K562 (cell line): ENCODE results near the gene TDRKH. TPM values are rescaled to one million over a fixed set of nuclear protein-coding genes. Genes with fewer than 3 reads are reported as not detected.

Experiments
- C11orf30 ChIP-seq: fragments of 450-650 bp; IDR thresholded peaks from 2 replicates; pipeline ENCODE4 v1.6.1; 2016; ENCODE audit warnings: low read depth, mild to moderate bottlenecking
- CBFA2T3 ChIP-seq: fragments of 450-650 bp; IDR thresholded peaks from 2 replicates; pipeline ENCODE4 v1.6.1; 2017
- FOSL1 ChIP-seq: fragments of 200-800 bp; sonication (Bioruptor generic); conservative IDR thresholded peaks from 2 replicates; pipeline ENCODE4 v1.6.1; 2016; ENCODE audit warnings: missing genetic modification characterization, missing compliant biosample characterization
- KDM1A ChIP-seq, 2 experiments: fragments of 450-650 bp; IDR thresholded peaks; 2 replicates each; pipeline ENCODE4 v1.6.1; 2016; ENCODE audit warnings: mild to moderate bottlenecking in 2 of 2
- MAFF ChIP-seq: IDR thresholded peaks from 2 replicates; pipeline ENCODE4 v1.6.1; 2012; ENCODE audit warnings: low read length, improper control_type of control experiment
- MCM2 ChIP-seq: fragments of 450-650 bp; IDR thresholded peaks from 2 replicates; pipeline ENCODE4 v1.6.1; 2017; ENCODE audit warnings: low read depth, mild to moderate bottlenecking
- MEF2A ChIP-seq: IDR thresholded peaks from 2 replicates; pipeline ENCODE4 v1.6.1; 2011; ENCODE audit warnings: low read depth, mild to moderate bottlenecking, low read length, moderate library complexity; ENCODE audit not compliant: control insufficient read depth
- MYC ChIP-seq, 2 experiments: fragments of 250-450 bp in 1 of 2; sonication (Bioruptor Pico) in 1 of 2; IDR thresholded peaks; 2 replicates each; pipeline versions ENCODE4 v1.5.1 to v1.6.1; 2012 to 2021; ENCODE audit warnings: low read depth in 2 of 2, borderline replicate concordance in 1 of 2, improper control_type of control experiment in 1 of 2, low read length in 1 of 2, mild to moderate bottlenecking in 1 of 2, moderate library complexity in 1 of 2
- NR2C2 ChIP-seq, 2 experiments: fragments of 200-800 bp in 1 of 2; sonication (Bioruptor generic) in 1 of 2; sonication (generic) in 1 of 2; formaldehyde crosslinking in 1 of 2; IDR thresholded peaks; 2 replicates each; pipeline versions ENCODE4 v1.6.1 to v1.8.0; 2016 to 2022; ENCODE audit warnings: mild to moderate bottlenecking in 1 of 2, missing compliant biosample characterization in 1 of 2, missing genetic modification characterization in 1 of 2, missing genetic modification reagents in 1 of 2
- PRMT5 ChIP-seq: sonication (generic); formaldehyde crosslinking; IDR thresholded peaks from 2 replicates; pipeline ENCODE4 v1.5.0; 2020; ENCODE audit warnings: missing genetic modification reagents
- RCOR1 ChIP-seq, 2 experiments: IDR thresholded peaks; 2 replicates each; pipeline ENCODE4 v1.6.1; 2012; ENCODE audit warnings: low read depth in 2 of 2, low read length in 2 of 2, borderline replicate concordance in 1 of 2, improper control_type of control experiment in 1 of 2
- SFPQ ChIP-seq: fragments of 200-400 bp; formaldehyde crosslinking; IDR thresholded peaks from 2 replicates; pipeline ENCODE4 v1.6.1; 2017; ENCODE audit warnings: mild to moderate bottlenecking, low read depth, low read length, moderate library complexity
- SMAD4 ChIP-seq: fragments of 250-450 bp; sonication (Bioruptor Pico); conservative IDR thresholded peaks from 2 replicates; pipeline ENCODE4 v1.8.0; 2021; ENCODE audit warnings: inconsistent platforms, mild to moderate bottlenecking, moderate library complexity
- SRSF1 ChIP-seq: fragments of 200-400 bp; formaldehyde crosslinking; IDR thresholded peaks from 2 replicates; pipeline ENCODE4 v1.6.1; 2017; ENCODE audit warnings: mild to moderate bottlenecking, low read depth, low read length, moderate library complexity
- SRSF7 ChIP-seq: fragments of 200-400 bp; formaldehyde crosslinking; optimal IDR thresholded peaks from 2 replicates; pipeline ENCODE3; 2017; ENCODE audit warnings: mild to moderate bottlenecking, low read depth, low read length
- ZNF23 ChIP-seq: fragments of 250-450 bp; sonication (Bioruptor Pico); IDR thresholded peaks from 2 replicates; pipeline ENCODE4 v1.4.0; 2020; ENCODE audit warnings: mild to moderate bottlenecking
- ZNF717 ChIP-seq: fragments of 250-450 bp; sonication (Bioruptor Pico); IDR thresholded peaks from 2 replicates; pipeline ENCODE4 v1.5.0; 2021
- ZNF740 ChIP-seq, 3 experiments: fragments of 200-800 bp in 1 of 3; sonication (Bioruptor generic) in 1 of 3; sonication (generic) in 1 of 3; formaldehyde crosslinking in 1 of 3; IDR thresholded peaks; 2 replicates each; pipeline versions ENCODE4 v1.6.1 to v1.8.0; 2016 to 2022; ENCODE audit warnings: mild to moderate bottlenecking in 2 of 3, missing compliant biosample characterization in 2 of 3, missing genetic modification characterization in 2 of 3, missing genetic modification reagents in 1 of 3
- ZNF77 ChIP-seq: fragments of 250-450 bp; sonication (Bioruptor Pico); IDR thresholded peaks from 2 replicates; pipeline ENCODE4 v1.5.0; 2020
- polyA plus RNA-seq, 8 experiments: library from polyadenylated mRNA; depleted of rRNA in 4 of 8; stranded (reverse) in 5 of 8; unstranded in 3 of 8; fragments of >200 nt; fragmentation: Nextera tagmentation in 2 of 8; fragmentation: Illumina TruSeq in 1 of 8; extraction: Ambion mirVana in 2 of 8; extraction: Trizol in 1 of 8; gene quantifications; 2 replicates each; pipeline versions ENCODE4 v1.2.1 to v1.2.3, GENCODE V29; 2011 to 2014; ENCODE audit warnings: inconsistent platforms in 1 of 8, missing spikeins in 1 of 8
- total RNA-seq, 7 experiments: library from RNA; depleted of rRNA in 6 of 7; stranded (reverse); fragments of >200 nt in 6 of 7; fragmentation: Illumina TruSeq in 2 of 7; extraction: Trizol in 2 of 7; gene quantifications; 2 replicates each; pipeline versions ENCODE4 v1.2.1 to v1.2.3, GENCODE V29; 2011 to 2021; ENCODE audit warnings: low replicate concordance in 1 of 7
- TF ChIP-seq, protein P1 (sequence below): sonication (generic); IDR thresholded peaks from 2 replicates; pipeline ENCODE4 v1.6.1; 2016
- TF ChIP-seq, protein P2 (sequence below): fragments of 450-650 bp; formaldehyde crosslinking; IDR thresholded peaks from 2 replicates; pipeline ENCODE4 v1.4.0; 2020; ENCODE audit warnings: mild to moderate bottlenecking, moderate library complexity

TDRKH gene
- total and polyA plus RNA-seq, 9 of the 15 experiments (the other 6 are each of a cell fraction or from before 2014, with no cell fraction given), result 4.3 to 21.3 (median 8.4) TPM

DNA sequence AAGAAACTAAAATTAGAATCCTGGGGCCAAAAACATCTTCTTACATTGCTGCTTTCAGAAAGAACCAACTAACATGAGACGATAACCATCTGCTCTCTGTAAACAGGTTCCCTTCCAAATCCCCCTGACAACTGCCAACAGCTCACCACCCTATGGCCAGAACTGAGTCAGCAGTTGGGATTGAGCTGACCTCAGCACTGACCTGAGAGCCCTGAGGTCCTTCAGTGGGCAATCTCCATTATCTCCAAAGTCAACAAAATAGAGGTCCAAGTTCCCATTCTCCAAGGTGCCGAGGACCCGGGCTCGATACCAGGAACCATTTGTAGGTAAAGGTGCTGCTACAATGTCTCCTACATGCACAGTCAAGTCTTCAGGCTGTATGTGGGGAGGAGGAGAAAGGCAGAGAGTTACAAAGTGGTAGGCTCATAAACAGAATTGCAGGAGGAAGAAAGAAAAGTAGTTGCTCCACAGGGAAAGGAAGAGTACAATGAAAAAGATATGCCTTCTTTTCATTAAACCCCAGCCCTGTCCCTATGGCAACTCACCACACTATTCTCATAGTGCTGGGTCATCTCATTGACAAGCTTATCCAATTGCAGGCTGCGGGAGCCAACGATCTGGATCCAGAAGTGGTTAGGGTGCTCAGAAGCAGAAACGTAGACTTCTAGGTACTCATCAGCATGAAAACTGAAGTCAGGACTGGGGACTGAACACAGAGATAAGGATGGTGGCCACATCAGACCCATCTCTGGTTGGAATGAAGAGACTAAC lies 14.2 kb downstream of the TDRKH start (continued):
- TF ChIP-seq ZNF77 (CRISPR knock-in tag), result no peak
- peak; percentile 69 for TF ChIP-seq C11orf30
- no peak for TF ChIP-seq NR2C2 (CRISPR knock-in tag; IDR thresholded peaks at IDR 0.05)
- TF ChIP-seq NR2C2 (tag; IDR thresholded peaks at IDR 0.05), result no peak
- TF ChIP-seq SMAD4 (CRISPR knock-in tag), result no peak
- peak; percentile 43; the same call in 1 of the 2 replicates for TF ChIP-seq FOSL1 (tag)
- peak; percentile 25 to 42; a peak in 2 of 4 replicates for TF ChIP-seq KDM1A (IDR thresholded peaks at IDR 0.05)
- no peak for TF ChIP-seq PRMT5
- no peak for TF ChIP-seq SFPQ
- TF ChIP-seq, protein P1, sequence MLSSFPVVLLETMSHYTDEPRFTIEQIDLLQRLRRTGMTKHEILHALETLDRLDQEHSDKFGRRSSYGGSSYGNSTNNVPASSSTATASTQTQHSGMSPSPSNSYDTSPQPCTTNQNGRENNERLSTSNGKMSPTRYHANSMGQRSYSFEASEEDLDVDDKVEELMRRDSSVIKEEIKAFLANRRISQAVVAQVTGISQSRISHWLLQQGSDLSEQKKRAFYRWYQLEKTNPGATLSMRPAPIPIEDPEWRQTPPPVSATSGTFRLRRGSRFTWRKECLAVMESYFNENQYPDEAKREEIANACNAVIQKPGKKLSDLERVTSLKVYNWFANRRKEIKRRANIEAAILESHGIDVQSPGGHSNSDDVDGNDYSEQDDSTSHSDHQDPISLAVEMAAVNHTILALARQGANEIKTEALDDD, result peak; percentile 86
- peak; percentile 16 for TF ChIP-seq CBFA2T3
- TF ChIP-seq MCM2, result no peak
- peak in 1 of 2 experiments; percentile 62; a peak in 2 of 4 replicates for TF ChIP-seq RCOR1 (IDR thresholded peaks at IDR 0.05; ENCODE audit: borderline replicate concordance in 1 of 2, low read depth in 2 of 2, low read length in 2 of 2)
- no peak for TF ChIP-seq MYC (IDR thresholded peaks at IDR 0.05; ENCODE audit: low read depth, low read length)
- TF ChIP-seq MYC (CRISPR knock-in tag; IDR thresholded peaks at IDR 0.05; ENCODE audit: borderline replicate concordance, low read depth), result no peak
- TF ChIP-seq ZNF23 (CRISPR knock-in tag), result no peak
- no peak for TF ChIP-seq ZNF740 (CRISPR knock-in tag; IDR thresholded peaks at IDR 0.05)
- TF ChIP-seq ZNF740 (tag; IDR thresholded peaks at IDR 0.05), result no peak
- TF ChIP-seq ZNF717, result no peak
- TF ChIP-seq SRSF1, result no peak
- no peak for TF ChIP-seq SRSF7
- TF ChIP-seq MAFF, result peak; percentile 48
- TF ChIP-seq, protein P2, sequence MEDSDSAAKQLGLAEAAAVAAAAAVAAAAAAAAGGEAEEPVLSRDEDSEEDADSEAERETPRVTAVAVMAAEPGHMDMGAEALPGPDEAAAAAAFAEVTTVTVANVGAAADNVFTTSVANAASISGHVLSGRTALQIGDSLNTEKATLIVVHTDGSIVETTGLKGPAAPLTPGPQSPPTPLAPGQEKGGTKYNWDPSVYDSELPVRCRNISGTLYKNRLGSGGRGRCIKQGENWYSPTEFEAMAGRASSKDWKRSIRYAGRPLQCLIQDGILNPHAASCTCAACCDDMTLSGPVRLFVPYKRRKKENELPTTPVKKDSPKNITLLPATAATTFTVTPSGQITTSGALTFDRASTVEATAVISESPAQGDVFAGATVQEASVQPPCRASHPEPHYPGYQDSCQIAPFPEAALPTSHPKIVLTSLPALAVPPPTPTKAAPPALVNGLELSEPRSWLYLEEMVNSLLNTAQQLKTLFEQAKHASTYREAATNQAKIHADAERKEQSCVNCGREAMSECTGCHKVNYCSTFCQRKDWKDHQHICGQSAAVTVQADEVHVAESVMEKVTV, result no peak
- no peak for TF ChIP-seq MEF2A
